Left hindlimb (tissue), 1 donor: ENCODE data around the gene PCDHB7.
"Not testable (repeated sequence)": the region's sequence is repeated elsewhere in the genome, so short reads cannot be mapped to it uniquely, and the experiment has no call there.

Source experiments
- DNase-seq: peaks from one replicate; pipeline ENCODE4 v3.0.0-alpha.2; 2018

Gene PCDHB7

DNA sequence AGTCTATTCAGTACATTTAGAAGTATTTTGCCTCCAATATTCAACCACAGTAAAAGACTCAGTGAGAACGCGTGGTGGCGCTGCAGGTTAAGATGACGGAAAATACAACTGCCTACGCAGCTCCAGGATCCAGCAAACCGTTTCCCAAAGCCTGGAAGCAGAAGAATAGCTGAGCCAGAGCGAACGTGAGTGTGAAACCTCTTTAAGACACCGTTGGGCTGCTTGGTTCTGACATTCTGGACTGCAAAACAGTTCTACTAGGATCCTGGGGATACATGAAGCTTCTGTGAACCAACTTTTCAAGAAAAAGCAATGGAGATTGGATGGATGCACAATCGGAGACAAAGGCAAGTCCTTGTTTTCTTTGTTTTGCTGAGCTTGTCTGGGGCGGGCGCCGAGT is 9.8 kb downstream of the PCDHB7 start, which contains the start of gene PCDHB16:
PCDHB16 (plus strand) TSS at position 140 of the 400 bp plus-strand sequence; CDS start at position 313, 173 bp downstream.
- no peak for DNase-seq

- not testable (repeated sequence) for DNase-seq
These were observed 11.8 kb downstream of the PCDHB7 start for GRCh38 chr5:141184117-141184855.

DNA sequence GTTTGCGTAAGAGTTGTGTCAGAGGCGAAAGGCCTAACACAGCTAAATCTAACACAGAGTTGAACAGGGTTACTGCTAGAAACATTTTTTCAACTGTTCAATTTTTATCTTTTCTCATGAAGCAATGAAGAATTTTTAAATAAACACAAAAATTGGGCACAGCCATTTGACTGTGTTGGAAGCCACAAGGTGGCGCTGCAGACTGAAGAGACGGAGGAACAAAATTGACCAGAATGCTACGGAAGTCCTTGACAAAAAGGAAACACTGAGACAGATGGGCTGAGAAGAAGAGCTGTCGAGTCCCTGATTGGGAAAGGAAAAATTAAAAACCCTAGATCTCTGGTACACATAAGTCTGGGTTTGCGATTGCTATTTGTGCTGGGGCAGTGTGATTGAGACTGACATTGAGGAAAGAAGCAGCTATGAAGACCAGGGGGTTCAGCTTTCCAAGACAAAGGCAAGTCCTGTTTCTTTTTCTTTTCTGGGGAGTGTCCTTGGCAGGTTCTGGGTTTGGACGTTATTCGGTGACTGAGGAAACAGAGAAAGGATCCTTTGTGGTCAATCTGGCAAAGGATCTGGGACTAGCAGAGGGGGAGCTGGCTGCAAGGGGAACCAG is 14.6 kb downstream of the PCDHB7 start, which contains the start of gene PCDHB9:
PCDHB9 (plus strand) TSS at position 265 of the 616 bp plus-strand sequence; CDS start at position 423, 158 bp downstream.
- no peak for DNase-seq

DNA sequence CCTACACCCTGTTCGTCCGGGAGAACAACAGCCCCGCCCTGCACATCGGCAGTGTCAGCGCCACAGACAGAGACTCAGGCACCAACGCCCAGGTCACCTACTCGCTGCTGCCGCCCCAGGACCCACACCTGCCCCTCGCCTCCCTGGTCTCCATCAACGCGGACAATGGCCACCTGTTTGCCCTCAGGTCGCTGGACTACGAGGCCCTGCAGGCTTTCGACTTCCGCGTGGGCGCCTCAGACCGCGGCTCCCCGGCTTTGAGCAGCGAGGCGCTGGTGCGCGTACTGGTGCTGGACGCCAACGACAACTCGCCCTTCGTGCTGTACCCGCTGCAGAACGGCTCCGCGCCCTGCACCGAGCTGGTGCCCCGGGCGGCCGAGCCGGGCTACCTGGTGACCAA is 16.2 kb downstream of the PCDHB7 start:
- not testable (repeated sequence) for DNase-seq

DNA sequence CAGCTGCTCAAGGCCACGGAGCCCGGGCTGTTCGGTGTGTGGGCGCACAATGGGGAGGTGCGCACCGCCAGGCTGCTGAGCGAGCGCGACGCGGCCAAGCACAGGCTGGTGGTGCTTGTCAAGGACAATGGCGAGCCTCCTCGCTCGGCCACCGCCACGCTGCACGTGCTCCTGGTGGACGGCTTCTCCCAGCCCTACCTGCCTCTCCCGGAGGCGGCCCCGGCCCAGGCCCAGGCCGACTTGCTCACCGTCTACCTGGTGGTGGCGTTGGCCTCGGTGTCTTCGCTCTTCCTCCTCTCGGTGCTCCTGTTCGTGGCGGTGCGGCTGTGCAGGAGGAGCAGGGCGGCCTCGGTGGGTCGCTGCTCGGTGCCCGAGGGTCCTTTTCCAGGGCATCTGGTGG is 16.7 kb downstream of the PCDHB7 start:
- not testable (repeated sequence) for DNase-seq

DNA sequence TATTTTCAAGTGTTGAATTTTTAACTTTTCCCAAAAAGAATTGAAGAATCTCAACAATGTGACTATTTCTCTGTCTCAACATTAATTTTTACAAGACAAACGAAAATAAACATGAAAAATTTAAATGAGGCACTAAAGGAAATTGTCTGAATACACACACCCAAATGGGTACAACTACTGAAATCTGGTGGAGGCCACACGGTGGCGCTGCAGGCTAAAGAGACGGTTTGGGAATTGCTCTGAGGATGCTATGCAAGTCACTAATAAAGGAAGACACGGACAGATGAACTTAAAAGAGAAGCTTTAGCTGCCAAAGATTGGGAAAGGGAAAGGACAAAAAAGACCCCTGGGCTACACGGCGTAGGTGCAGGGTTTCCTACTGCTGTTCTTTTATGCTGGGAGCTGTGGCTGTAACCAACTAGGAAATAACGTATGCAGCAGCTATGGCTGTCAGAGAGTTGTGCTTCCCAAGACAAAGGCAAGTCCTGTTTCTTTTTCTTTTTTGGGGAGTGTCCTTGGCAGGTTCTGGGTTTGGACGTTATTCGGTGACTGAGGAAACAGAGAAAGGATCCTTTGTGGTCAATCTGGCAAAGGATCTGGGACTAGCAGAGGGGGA is 19.8 kb downstream of the PCDHB7 start, which contains the start of gene PCDHB10:
PCDHB10 (plus strand) TSS at position 244 of the 616 bp plus-strand sequence; CDS start at position 444, 200 bp downstream.
- no peak for DNase-seq

GRCh38 chr5:141194332-141194731 is 21.9 kb downstream of the PCDHB7 start:
- not testable (repeated sequence) for DNase-seq

- no peak for DNase-seq
These were observed 23.9 kb downstream of the PCDHB7 start for GRCh38 chr5:141196363-141196762.

GRCh38 chr5:141199359-141200235 is 27.2 kb downstream of the PCDHB7 start, which contains the start of gene PCDHB11:
PCDHB11 (plus strand) TSS chr5:141199627; CDS start chr5:141199775, 148 bp downstream.
- DNase-seq: no peak

- not testable (repeated sequence) for DNase-seq
These were observed 28.7 kb downstream of the PCDHB7 start for GRCh38 chr5:141201126-141201525.

- not testable (repeated sequence) for DNase-seq
These were observed 29.2 kb downstream of the PCDHB7 start for GRCh38 chr5:141201646-141202045.

DNA sequence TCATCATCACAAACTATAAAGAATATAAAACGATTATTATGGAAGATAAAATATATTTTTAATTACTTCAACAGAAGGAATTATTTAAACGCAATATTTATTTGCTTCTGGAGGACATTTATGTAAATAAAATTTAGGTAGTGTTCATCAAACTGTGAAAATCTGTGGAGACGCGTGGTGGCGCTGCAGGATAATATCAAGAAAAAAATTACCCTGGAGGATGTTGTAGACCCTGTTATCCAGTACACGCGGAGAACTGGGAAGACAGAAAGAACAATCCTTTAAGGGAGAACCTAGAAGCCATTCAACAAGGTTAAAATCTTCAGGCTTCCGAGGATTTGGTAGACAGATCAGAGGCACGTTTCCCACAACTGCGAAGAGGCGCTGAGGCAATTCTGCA is 36.0 kb downstream of the PCDHB7 start, which contains the start of gene PCDHB12:
PCDHB12 (plus strand) TSS at position 242 of the 400 bp plus-strand sequence. CDS start 189 bp downstream, outside the sequence.
- DNase-seq: no peak

DNA sequence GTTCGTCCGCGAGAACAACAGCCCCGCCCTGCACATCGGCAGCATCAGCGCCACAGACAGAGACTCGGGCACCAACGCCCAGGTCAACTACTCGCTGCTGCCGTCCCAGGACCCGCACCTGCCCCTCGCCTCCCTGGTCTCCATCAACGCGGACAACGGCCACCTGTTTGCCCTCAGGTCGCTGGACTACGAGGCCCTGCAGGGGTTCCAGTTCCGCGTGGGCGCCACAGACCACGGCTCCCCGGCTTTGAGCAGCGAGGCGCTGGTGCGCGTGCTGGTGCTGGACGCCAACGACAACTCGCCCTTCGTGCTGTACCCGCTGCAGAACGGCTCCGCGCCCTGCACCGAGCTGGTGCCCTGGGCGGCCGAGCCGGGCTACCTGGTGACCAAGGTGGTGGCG is 37.8 kb downstream of the PCDHB7 start:
- not testable (repeated sequence) for DNase-seq

DNA sequence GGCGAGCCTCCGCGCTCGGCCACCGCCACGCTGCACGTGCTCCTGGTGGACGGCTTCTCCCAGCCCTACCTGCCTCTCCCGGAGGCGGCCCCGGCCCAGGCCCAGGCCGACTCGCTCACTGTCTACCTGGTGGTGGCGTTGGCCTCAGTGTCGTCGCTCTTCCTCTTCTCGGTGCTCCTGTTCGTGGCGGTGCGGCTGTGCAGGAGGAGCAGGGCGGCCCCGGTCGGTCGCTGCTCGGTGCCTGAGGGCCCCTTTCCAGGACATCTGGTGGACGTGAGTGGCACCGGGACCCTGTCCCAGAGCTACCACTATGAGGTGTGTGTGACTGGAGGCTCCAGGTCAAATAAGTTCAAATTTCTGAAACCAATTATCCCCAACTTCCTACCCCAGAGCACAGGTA is 38.4 kb downstream of the PCDHB7 start:
- not testable (repeated sequence) for DNase-seq

- not testable (repeated sequence) for DNase-seq
These were observed 41.4 kb downstream of the PCDHB7 start, which contains the start of gene PCDHB13 for GRCh38 chr5:141213656-141214339. PCDHB13 (plus strand) TSS chr5:141213919; CDS start chr5:141214124, 205 bp downstream.

- not testable (repeated sequence) for DNase-seq
These were observed 42.1 kb downstream of the PCDHB7 start for GRCh38 chr5:141214583-141214982.

GRCh38 chr5:141215504-141215903 is 43.1 kb downstream of the PCDHB7 start:
- DNase-seq: not testable (repeated sequence)

- DNase-seq: not testable (repeated sequence)
These were observed 43.6 kb downstream of the PCDHB7 start for GRCh38 chr5:141216035-141216434.

GRCh38 chr5:141223112-141223783 is 50.8 kb downstream of the PCDHB7 start, which contains the start of gene PCDHB14:
PCDHB14 (plus strand) TSS chr5:141223343; CDS start chr5:141223506, 163 bp downstream.
- DNase-seq: no peak

GRCh38 chr5:141224844-141225243 is 52.4 kb downstream of the PCDHB7 start:
- DNase-seq: not testable (repeated sequence)
